IMR-90 (cell line): ENCODE measurements around the gene ANP32D. TPM values are rescaled to one million over a fixed set of nuclear protein-coding genes. Genes with fewer than 3 reads are reported as not detected.
"Not testable (repeated sequence)": the region's sequence is repeated elsewhere in the genome, so short reads cannot be mapped to it uniquely, and the experiment has no call there.

Experiments used
- ATAC-seq: fragments of 200-7000 bp; cut with Tn5 transposase; 2 replicates; pipeline ENCODE4 v1.9.1; 2020; ENCODE audit warnings: low read depth, mild to moderate bottlenecking, moderate library complexity
- BruUV-seq: library from RNA; stranded (reverse); fragments of 400-500 nt; replicated peaks from 2 replicates; lab custom pipeline; 2021; lab: Mats Ljungman, UMichigan
- CTCF ChIA-PET: fragments of 300-600 bp; formaldehyde crosslinking; extraction: SDS; loops from one replicate; lab custom pipeline; 2021; ENCODE audit warnings: antibody characterized with exemption; lab: Yijun Ruan, JAX
- POLR2A ChIA-PET: fragments of 300-600 bp; sonication (Branson Sonifier 250); formaldehyde crosslinking; loops from one replicate; lab custom pipeline; 2022; ENCODE audit warnings: antibody characterized with exemption; ENCODE audit not compliant: unreplicated experiment; lab: Charles Lee
- DNase-seq: peaks from one replicate; pipeline ENCODE4 v3.0.0; 2013
- H2AFZ ChIP-seq: replicated peaks from 2 replicates; pipeline ENCODE3; 2013; ENCODE audit warnings: low read length, mild to moderate bottlenecking; ENCODE audit not compliant: poor library complexity
- H2AK5ac ChIP-seq: 2 replicates; pipeline ENCODE4 v1.6.1; 2013; ENCODE audit warnings: low read depth, low read length, inconsistent platforms
- H2AK9ac ChIP-seq: replicated peaks from 2 replicates; pipeline ENCODE3; 2013; ENCODE audit warnings: mild to moderate bottlenecking, low read depth, low read length, moderate library complexity; ENCODE audit not compliant: poor library complexity
- H2BK120ac ChIP-seq: 2 replicates; pipeline ENCODE4 v1.6.1; 2013; ENCODE audit warnings: low read depth, low read length, inconsistent platforms
- H2BK15ac ChIP-seq: 3 replicates; pipeline ENCODE4 v1.6.1; 2013; ENCODE audit warnings: low read depth, low read length, inconsistent platforms
- H2BK20ac ChIP-seq: 2 replicates; pipeline ENCODE4 v1.6.1; 2013; ENCODE audit warnings: low read depth, mild to moderate bottlenecking, inconsistent platforms, low read length, moderate library complexity
- H2BK5ac ChIP-seq: 2 replicates; pipeline ENCODE4 v1.6.1; 2013; ENCODE audit warnings: mild to moderate bottlenecking, low read depth, low read length, inconsistent platforms; ENCODE audit not compliant: poor library complexity, severe bottlenecking
- H3K14ac ChIP-seq: replicated peaks from 2 replicates; pipeline ENCODE4 v1.6.1; 2013; ENCODE audit warnings: low read depth, low read length, inconsistent platforms
- H3K18ac ChIP-seq: 2 replicates; pipeline ENCODE4 v1.6.1; 2013; ENCODE audit warnings: low read depth, low read length, control low read depth
- H3K23ac ChIP-seq: 2 replicates; pipeline ENCODE4 v1.6.1; 2013; ENCODE audit warnings: low read depth, low read length, inconsistent platforms
- H3K27ac ChIP-seq: 2 replicates; pipeline ENCODE4 v1.5.1; 2013; ENCODE audit warnings: mild to moderate bottlenecking, control low read depth, low read length; ENCODE audit not compliant: insufficient read depth
- H3K27me3 ChIP-seq: 2 replicates; pipeline ENCODE4 v1.6.1; 2013; ENCODE audit warnings: low read length; ENCODE audit not compliant: control insufficient read depth, insufficient read depth
- H3K36me3 ChIP-seq: 2 replicates; pipeline ENCODE4 v1.6.1; 2013; ENCODE audit warnings: low read length, mixed read lengths; ENCODE audit not compliant: control insufficient read depth, insufficient read depth
- H3K4ac ChIP-seq: 2 replicates; pipeline ENCODE4 v1.6.1; 2013; ENCODE audit warnings: low read depth, low read length, inconsistent platforms
- H3K4me1 ChIP-seq: 2 replicates; pipeline ENCODE4 v1.6.1; 2013; ENCODE audit warnings: low read length, mixed read lengths; ENCODE audit not compliant: control insufficient read depth, insufficient read depth
- H3K4me2 ChIP-seq: 2 replicates; pipeline ENCODE4 v1.6.1; 2013; ENCODE audit warnings: low read depth, mild to moderate bottlenecking, control low read depth, low read length, moderate library complexity
- H3K4me3 ChIP-seq: 2 replicates; pipeline ENCODE4 v1.5.1; 2013; ENCODE audit warnings: low read depth, mild to moderate bottlenecking, control low read depth, low read length, moderate library complexity; ENCODE audit not compliant: insufficient read depth
- H3K56ac ChIP-seq: 2 replicates; pipeline ENCODE4 v1.6.1; 2013; ENCODE audit warnings: low read length, inconsistent platforms; ENCODE audit not compliant: insufficient read depth; ENCODE audit errors: extremely low read depth
- H3K79me1 ChIP-seq, 2 experiments: 2 replicates each; pipeline ENCODE4 v1.6.1; 2013; ENCODE audit warnings: low read length in 2 of 2, inconsistent platforms in 1 of 2, low read depth in 1 of 2
- H3K9ac ChIP-seq: 2 replicates; pipeline ENCODE4 v1.6.1; 2013; ENCODE audit warnings: low read depth, low read length, control low read depth
- H3K9me1 ChIP-seq: 2 replicates; pipeline ENCODE4 v1.6.1; 2013; ENCODE audit warnings: low read length, inconsistent platforms; ENCODE audit not compliant: insufficient read depth
- H3K9me3 ChIP-seq: 2 replicates; pipeline ENCODE4 v1.6.1; 2013; ENCODE audit warnings: low read length; ENCODE audit not compliant: control insufficient read depth, insufficient read depth
- H4K20me1 ChIP-seq: 2 replicates; pipeline ENCODE4 v1.6.1; 2013; ENCODE audit warnings: low read length, inconsistent platforms; ENCODE audit not compliant: insufficient read depth
- H4K5ac ChIP-seq: 2 replicates; pipeline ENCODE4 v1.6.1; 2013; ENCODE audit warnings: mild to moderate bottlenecking, low read depth, low read length, control low read depth
- H4K8ac ChIP-seq, 2 experiments: 2 replicates each; pipeline ENCODE4 v1.6.1; 2013; ENCODE audit warnings: low read depth in 2 of 2, low read length in 2 of 2, control low read depth in 1 of 2, inconsistent platforms in 1 of 2
- H4K91ac ChIP-seq: 2 replicates; pipeline ENCODE4 v1.6.1; 2013; ENCODE audit warnings: low read depth, low read length, inconsistent platforms; ENCODE audit not compliant: insufficient read depth
- WGBS, 2 experiments: methylation state at CpG; one replicate each; pipeline versions ENCODE4 v1.1.5 to v1.1.7; 2013; ENCODE audit warnings: missing lambda C conversion rate in 2 of 2; ENCODE audit not compliant: insufficient read length in 1 of 2; ENCODE audit errors: extremely low coverage in 2 of 2; 5-methylcytosine and 5-hydroxymethylcytosine counted together
- dilution Hi-C: fragments of 300-500 bp; cut with HindIII; formaldehyde crosslinking; loops from one replicate; pipeline ENCODE4 v1.14.3; 2018; ENCODE audit warnings: low sequenced_read_pairs; ENCODE audit not compliant: unreplicated experiment
- in situ Hi-C: fragments of 300-500 bp; cut with MboI; formaldehyde crosslinking; loops from 3 replicates; pipeline ENCODE4 v1.14.3; 2019; ENCODE audit warnings: low sequenced_read_pairs, inconsistent platforms, mixed read lengths
- intact Hi-C: fragments of 100-400 bp; cut with micrococcal nuclease; formaldehyde crosslinking; loops from 2 replicates; pipeline ENCODE4 v1.10.0; 2022
- polyA plus RNA-seq, 3 experiments: library from polyadenylated mRNA; depleted of rRNA; stranded (reverse); fragments of >200 nt; gene quantifications; 2 replicates each; pipeline ENCODE4 v1.2.3, GENCODE V29; 2012; ENCODE audit warnings: low replicate concordance in 1 of 3
- total RNA-seq: library from RNA; depleted of rRNA; stranded (reverse); fragments of >200 nt; gene quantifications from 2 replicates; pipeline ENCODE4 v1.2.3, GENCODE V29; 2012

The ANP32D gene
- total and polyA plus RNA-seq, 2 of the 4 experiments (the other 2 are of a cell fraction): not detected

- H4K20me1 ChIP-seq, H2BK120ac ChIP-seq, in situ Hi-C loops, POLR2A ChIA-PET, H3K79me1 ChIP-seq, H3K56ac ChIP-seq, H3K18ac ChIP-seq, H3K4me3 ChIP-seq, H2AFZ ChIP-seq, intact Hi-C loops, H3K4me2 ChIP-seq, H2BK15ac ChIP-seq, H3K27me3 ChIP-seq, ATAC-seq, H3K9ac ChIP-seq, H4K8ac ChIP-seq, H3K4ac ChIP-seq, H2AK5ac ChIP-seq, H2BK20ac ChIP-seq, DNase-seq, dilution Hi-C loops, CTCF ChIA-PET, BruUV-seq, H3K36me3 ChIP-seq, H3K27ac ChIP-seq, H4K5ac ChIP-seq, H2BK5ac ChIP-seq, H3K9me3 ChIP-seq, H3K9me1 ChIP-seq, H3K4me1 ChIP-seq, H3K14ac ChIP-seq, H2AK9ac ChIP-seq, H3K23ac ChIP-seq, H4K91ac ChIP-seq: not testable (repeated sequence)
- no CpG with 5 or more reads among the region's 2 CpGs for WGBS, 2 experiments
Measured at GRCh38 chr12:48452961-48453360, 19.4 kb upstream of the ANP32D start.
